Activated T-helper 1 cell treated with Interleukin-2 at 50 U/mL for 16 hours (primary cell): ENCODE measurements around the gene LPP.

Source experiments
- DNase-seq: peaks from one replicate; pipeline ENCODE4 v3.0.0-alpha.2; 2020; ENCODE audit warnings: low read depth

LPP gene

DNA sequence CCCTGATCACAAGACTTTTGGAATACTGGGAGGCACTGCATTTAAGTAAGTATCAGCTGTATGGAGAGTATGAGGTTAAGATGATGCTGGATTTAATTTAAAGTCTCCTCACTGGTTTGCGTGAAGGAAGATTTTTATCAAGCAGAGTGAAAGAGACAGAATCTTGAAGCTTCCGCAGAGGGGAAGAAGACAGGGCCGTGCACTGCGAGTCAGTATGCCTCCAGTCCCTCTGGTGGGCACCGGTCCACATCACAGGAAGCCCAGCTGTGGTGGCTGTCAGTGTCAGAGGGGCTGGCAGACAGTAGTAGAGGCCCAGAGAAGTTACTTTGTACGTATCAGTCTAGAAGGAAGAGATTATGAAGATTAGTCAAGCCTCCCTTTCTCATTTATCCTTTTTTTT, 638.8 kb downstream of the LPP start:
- no peak for DNase-seq

GRCh38 chr3:188796122-188796631, 642.2 kb downstream of the LPP start:
- no peak for DNase-seq

GRCh38 chr3:188797045-188797444, 643.1 kb downstream of the LPP start:
- DNase-seq, result no peak

GRCh38 chr3:188798556-188799145, 644.7 kb downstream of the LPP start:
- DNase-seq, result no peak

GRCh38 chr3:188801393-188801792, 647.4 kb downstream of the LPP start:
- DNase-seq, result no peak

GRCh38 chr3:188802645-188803044, 648.7 kb downstream of the LPP start:
- no peak for DNase-seq

- DNase-seq, result no peak
Measured at GRCh38 chr3:188807006-188807405, 653.0 kb downstream of the LPP start.

GRCh38 chr3:188812198-188812597, 658.2 kb downstream of the LPP start:
- no peak for DNase-seq

DNA sequence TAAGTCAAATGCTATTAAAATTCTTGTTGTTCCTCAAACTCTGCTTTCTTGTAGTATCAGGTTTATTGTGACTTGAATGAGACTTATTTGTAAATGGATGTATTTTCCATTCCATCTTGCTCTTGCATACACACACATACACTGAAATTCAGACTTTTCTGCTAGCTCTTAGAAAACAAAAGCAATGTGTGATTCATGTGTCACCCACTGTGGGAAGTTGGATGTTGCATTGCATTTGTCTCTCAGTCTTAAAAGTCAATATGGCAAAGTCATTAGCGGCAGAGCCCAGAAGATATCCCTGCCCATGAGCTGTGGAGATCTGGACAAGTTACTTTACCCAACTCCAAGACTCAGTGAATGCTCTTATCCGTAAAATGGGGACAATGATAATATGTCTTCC, 660.6 kb downstream of the LPP start:
- no peak for DNase-seq

GRCh38 chr3:188817103-188817934, 663.4 kb downstream of the LPP start:
- DNase-seq, result no peak

GRCh38 chr3:188817935-188818269, 663.9 kb downstream of the LPP start:
- DNase-seq, result no peak

DNA sequence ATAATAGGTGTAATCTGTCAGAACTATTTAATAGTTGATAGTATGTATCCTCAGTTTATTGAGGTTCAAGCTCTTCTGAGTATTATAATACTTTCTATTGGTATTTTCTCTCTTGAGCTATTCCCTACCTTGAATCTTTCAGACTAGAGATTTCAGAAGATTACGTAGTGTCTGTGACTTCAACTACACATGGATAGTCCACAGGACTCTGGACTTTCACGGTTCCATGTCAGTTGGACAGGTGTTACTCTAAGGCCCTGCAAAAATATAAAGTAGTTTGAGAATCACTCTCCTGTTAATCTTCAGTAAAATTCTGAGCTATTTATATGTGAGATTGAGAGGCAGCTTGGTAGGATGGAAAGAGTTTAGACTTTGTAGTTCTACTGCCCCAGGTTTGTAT, 664.3 kb downstream of the LPP start:
- DNase-seq, result no peak

GRCh38 chr3:188819939-188820338, 666.0 kb downstream of the LPP start:
- DNase-seq, result no peak

DNA sequence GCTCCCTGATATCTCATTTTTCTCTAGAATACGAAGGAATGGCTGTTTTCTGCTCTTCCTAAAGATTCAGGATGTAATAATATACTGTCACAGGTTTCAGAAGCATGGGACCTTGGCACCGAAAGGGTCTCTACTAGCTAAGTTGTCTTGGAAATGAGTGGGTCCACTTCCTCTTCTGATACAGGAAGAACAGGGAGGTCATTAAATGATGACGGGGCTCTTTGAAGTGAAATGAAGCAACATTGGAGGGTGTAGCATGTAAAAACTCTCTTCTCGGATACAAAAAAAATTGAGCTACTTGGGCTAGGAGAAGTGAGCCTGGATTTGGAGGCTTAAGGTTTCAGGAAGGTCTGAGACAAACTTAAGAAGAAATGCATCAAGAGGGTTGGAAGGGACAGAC, 668.0 kb downstream of the LPP start:
- no peak for DNase-seq

DNA sequence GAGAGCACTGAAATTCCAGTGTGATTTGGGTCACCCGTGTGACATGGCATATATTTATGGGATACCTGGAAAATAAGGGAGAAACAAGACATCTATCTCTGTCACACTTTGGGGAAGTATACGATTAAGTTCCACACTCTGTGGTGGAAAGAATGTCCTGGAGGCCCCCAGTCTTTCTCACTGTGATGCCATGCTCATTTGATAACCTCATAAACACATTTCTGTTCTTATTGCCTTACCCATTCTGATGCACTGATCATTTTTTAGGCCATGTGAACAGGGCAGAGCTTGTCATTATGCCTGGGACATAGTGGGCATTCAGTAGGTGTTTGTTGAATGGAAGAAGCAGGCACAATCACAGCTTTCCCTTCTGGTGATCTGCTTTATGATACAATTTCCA, 668.5 kb downstream of the LPP start:
- DNase-seq, result no peak

- no peak for DNase-seq
Measured at GRCh38 chr3:188824566-188824965, 670.6 kb downstream of the LPP start.

- DNase-seq, result no peak
Measured at GRCh38 chr3:188825901-188826300, 671.9 kb downstream of the LPP start.

DNA sequence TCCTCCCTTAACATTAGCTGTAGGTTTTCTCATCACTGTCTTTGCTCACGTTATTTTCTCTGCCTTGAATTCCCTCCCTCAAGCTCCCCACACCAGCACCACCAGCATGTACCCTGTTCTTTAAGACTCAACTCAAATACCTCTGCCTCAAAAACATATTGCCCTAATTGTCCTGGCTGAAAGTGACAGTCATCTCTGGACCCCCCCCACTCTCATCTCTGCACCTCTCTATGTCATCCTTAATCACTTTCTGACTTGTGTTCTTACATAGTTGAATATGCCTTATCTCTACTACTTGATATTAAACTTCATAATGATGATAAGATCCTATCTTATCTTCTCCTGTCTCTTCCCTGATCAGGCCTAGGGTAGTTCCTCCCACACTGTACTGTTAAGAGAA, 672.6 kb downstream of the LPP start:
- DNase-seq, result no peak

GRCh38 chr3:188827103-188827502, 673.1 kb downstream of the LPP start:
- DNase-seq, result no peak

- DNase-seq, result no peak
Measured at GRCh38 chr3:188827576-188827975, 673.6 kb downstream of the LPP start.

DNA sequence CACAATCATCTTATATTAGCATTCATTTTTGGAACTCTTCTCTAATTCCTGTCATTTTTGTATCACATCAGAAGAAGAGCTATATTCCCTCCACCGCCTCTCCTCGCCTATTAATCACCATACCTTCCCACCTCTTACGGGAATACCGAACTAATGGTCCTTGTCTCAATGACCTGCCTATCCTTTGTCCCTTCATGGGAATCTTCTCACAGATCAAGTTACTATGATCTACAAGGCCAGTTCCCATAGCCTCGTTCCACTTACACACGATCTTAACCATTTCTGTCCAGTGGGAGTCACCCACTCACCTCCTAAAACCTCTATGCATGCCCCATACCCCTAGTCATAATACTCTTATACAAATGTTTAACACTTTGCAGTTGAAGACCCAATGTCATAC, 675.2 kb downstream of the LPP start:
- no peak for DNase-seq

GRCh38 chr3:188829576-188829975, 675.6 kb downstream of the LPP start:
- DNase-seq, result no peak

DNA sequence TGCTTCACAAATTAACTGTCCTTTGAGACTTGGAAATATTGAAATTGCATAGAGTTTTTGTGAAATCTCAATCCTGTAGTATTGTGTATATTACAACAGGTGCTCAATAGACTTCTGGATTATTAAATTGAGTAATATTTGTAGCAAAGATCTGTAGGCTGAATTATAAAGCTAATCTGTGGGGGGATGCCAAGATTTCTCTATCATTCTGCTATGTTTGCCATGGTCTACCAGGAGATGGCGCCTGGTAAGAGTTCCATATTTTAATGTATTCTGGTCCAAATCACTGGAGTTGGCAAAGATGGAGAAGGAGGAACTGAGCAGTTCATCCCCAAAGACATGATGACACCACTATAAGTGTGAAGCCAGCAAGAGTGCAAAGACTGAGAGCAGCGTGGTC, 676.9 kb downstream of the LPP start:
- no peak for DNase-seq

- DNase-seq, result no peak
Measured at GRCh38 chr3:188832146-188832545, 678.2 kb downstream of the LPP start.
